Measurements from ENCODE around the gene REG1A.

REG1A gene

GRCh38 chr2:79131687-79132086 is 11.4 kb downstream of the REG1A start:
- no peak for DNase-seq (ENCODE audit: low read depth)
- TF ChIP-seq CTCF (IDR thresholded peaks at IDR 0.05; ENCODE audit: control insufficient read depth, insufficient read depth, low read depth, low read length, missing control alignments), result no peak
- H3K4me3 ChIP-seq (ENCODE audit: control insufficient read depth, low read depth, low read length), result no peak overlapping the region

- no peak overlapping the region for H3K4me3 ChIP-seq (ENCODE audit: control insufficient read depth, low read depth, low read length)
- no peak for TF ChIP-seq CTCF (IDR thresholded peaks at IDR 0.05; ENCODE audit: control insufficient read depth, insufficient read depth, low read depth, low read length, missing control alignments)
- DNase-seq (ENCODE audit: low read depth), result no peak
These were observed 18.1 kb downstream of the REG1A start for GRCh38 chr2:79138385-79138784.

- no peak overlapping the region for H3K4me3 ChIP-seq (ENCODE audit: control insufficient read depth, low read depth, low read length)
- TF ChIP-seq CTCF (IDR thresholded peaks at IDR 0.05; ENCODE audit: control insufficient read depth, insufficient read depth, low read depth, low read length, missing control alignments), result no peak
- DNase-seq (ENCODE audit: low read depth), result no peak
These were observed 19.1 kb downstream of the REG1A start for GRCh38 chr2:79139423-79139822.

GRCh38 chr2:79155826-79156476 is 35.7 kb downstream of the REG1A start:
- DNase-seq (ENCODE audit: low read depth), result no peak
- no peak overlapping the region for H3K4me3 ChIP-seq (ENCODE audit: control insufficient read depth, low read depth, low read length)
- TF ChIP-seq CTCF (IDR thresholded peaks at IDR 0.05; ENCODE audit: control insufficient read depth, insufficient read depth, low read depth, low read length, missing control alignments), result no peak

GRCh38 chr2:79159030-79159429 is 38.7 kb downstream of the REG1A start:
- TF ChIP-seq CTCF (IDR thresholded peaks at IDR 0.05; ENCODE audit: control insufficient read depth, insufficient read depth, low read depth, low read length, missing control alignments), result no peak
- no peak overlapping the region for H3K4me3 ChIP-seq (ENCODE audit: control insufficient read depth, low read depth, low read length)
- no peak for DNase-seq (ENCODE audit: low read depth)

GRCh38 chr2:79159653-79160052 is 39.4 kb downstream of the REG1A start, which contains the start of gene REG3A:
TSS of gene REG3A (minus strand) at chr2:79159753. CDS start at chr2:79159405, 348 bp downstream.
- no peak for DNase-seq (ENCODE audit: low read depth)
- TF ChIP-seq CTCF (IDR thresholded peaks at IDR 0.05; ENCODE audit: control insufficient read depth, insufficient read depth, low read depth, low read length, missing control alignments), result no peak
- H3K4me3 ChIP-seq (ENCODE audit: control insufficient read depth, low read depth, low read length), result no peak within 1 kb of the TSS

All from AG09309 (cell line).